Measurements from ENCODE around the gene HOXA6.
A peak's percentile ranks its signal among the peaks of the same experiment; 100 is the strongest.

HOXA6 gene

DNA sequence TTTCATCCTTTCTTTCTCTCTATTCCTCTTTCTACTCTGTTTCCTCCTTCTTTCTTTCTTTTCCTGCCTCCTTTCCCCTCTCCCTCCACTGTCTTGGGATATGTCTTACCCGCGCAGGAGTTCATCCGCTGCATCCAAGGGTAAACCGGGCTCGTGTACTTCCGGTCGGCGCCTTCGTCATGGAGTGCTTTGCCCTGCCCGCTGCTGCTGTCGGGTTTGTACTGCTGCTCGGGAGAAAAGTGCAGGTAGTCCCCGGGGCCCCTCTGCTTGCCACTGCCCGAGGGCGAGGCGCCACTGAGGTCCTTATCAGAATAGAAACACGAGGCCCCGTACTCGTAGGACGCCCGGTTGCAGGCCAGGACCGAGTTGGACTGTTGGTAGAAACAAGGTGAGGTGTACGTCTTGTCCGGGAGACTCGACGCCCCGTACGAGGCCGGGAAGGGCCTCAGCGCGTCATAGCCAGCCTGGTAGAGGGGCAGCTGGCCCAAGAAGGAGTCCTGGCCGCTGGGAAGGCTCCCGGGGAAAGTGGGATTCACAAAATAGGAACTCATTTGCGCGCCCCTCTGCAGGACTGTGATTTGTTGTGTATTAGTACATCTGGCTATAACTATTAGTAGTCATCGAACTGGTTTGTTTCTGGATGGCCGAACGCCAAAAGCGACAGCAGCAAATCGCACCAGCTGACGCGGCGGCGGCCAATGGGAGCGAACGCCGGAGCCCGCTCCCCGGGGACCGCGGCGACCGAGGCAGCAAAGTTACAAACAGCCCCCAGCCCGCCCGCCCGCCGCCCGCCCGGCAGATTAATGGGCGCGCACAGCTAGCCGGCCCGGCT is at the start of gene HOXA6:
Gene HOXA6 (minus strand): TSS at position 576 of the 832 bp plus-strand sequence. CDS start 25 bp downstream, at position 551.
- DNase-seq (ENCODE audit: low read depth, low spot score): no peak

DNA sequence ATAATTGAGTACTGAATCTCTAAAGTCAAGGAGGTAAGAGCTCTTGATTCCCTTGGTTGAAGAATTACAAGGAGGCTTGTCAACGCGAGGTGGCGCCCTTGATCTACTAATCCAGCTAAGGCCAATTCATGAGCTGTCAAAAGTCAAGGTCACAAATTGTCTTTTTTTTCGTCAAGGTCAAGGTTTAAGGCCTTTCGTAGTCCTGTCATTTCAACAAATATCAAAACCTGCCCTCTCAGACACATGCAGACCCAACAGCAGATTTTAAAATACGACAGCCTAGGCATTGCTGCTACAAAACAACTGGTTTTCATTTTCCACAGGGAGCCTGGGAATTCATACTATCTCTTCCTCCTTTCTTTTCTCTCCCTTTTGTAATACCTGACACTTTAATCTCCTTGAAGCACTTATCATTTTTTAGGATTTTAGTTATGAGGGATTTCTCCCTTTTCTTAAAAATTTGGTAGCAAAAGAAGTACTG is 48.8 kb upstream of the HOXA6 start:
- DNase-seq (ENCODE audit: low read depth, low spot score): peak; percentile 79

DNA sequence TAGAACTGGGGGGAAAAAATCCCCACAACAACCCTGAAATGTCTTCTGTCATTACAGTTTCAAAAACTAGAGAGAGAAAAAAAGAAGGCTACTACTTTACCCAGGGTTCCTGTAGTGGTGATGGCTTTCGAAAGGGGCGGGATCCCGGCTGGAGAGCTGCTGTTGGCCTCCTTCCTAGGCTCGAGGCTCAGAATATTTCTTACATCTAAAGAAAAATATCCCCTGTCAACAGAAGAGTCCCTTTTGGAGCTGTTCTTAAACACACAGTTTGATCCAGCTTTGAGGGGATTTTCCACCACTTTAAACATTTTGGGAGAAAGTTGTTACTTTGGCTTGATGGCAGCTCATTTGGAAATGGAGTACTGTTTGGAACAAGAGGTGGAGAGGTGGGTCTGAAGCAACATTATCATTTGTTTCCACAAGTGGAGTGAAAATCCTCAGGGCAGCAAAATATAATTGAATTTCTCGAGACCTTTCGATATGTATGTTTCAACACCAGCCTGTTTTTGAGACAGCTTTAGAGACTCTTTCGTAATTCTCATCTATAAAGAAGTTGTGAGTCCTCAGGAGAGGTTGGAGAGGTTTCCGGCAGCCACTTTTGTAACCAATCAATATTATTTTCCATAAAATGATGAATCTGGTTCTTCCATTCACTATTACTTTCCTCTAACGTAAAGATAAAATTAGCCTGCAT is 47.3 kb upstream of the HOXA6 start:
- DNase-seq (ENCODE audit: low read depth, low spot score): no peak

- DNase-seq (ENCODE audit: low read depth, low spot score): no peak
Observed at GRCh38 chr7:27194002-27194352, 46.4 kb upstream of the HOXA6 start.

DNA sequence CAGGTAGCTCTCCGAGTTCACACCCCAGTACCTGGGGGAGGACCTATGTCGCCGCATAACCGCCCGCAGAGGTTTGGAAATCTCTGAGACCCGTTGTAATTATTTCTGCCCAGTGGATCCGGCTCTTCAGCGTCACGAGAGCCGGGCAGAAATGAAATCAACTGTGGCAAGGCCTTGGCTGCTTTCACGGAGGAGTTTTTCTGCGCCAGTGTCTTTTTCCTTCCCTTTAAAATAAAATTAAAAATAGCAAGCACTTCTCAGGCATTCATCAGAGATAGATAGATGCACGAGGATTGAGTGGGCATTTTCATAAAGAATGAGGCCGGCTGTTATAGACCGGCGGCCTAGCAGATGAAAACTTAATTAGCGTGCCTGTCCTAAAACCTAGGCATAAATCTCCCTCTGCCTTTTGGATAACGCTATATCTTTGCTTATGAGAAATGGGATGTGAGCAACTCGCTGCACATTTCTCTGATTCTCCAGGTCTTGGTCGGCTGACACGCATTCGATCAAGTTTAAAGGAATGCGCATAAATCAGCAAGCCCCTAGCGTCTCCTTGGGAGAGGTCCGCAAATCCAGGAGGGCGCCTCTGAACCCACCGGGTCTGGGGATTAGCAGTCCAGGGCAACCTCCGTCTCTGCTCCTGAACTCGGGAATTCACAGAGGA is 45.9 kb upstream of the HOXA6 start:
- DNase-seq (ENCODE audit: low read depth, low spot score): no peak

GRCh38 chr7:27192546-27193334 is 45.2 kb upstream of the HOXA6 start:
- no peak for DNase-seq (ENCODE audit: low read depth, low spot score)

- no peak for DNase-seq (ENCODE audit: low read depth, low spot score)
Observed at GRCh38 chr7:27191833-27192545, 44.4 kb upstream of the HOXA6 start.

DNA sequence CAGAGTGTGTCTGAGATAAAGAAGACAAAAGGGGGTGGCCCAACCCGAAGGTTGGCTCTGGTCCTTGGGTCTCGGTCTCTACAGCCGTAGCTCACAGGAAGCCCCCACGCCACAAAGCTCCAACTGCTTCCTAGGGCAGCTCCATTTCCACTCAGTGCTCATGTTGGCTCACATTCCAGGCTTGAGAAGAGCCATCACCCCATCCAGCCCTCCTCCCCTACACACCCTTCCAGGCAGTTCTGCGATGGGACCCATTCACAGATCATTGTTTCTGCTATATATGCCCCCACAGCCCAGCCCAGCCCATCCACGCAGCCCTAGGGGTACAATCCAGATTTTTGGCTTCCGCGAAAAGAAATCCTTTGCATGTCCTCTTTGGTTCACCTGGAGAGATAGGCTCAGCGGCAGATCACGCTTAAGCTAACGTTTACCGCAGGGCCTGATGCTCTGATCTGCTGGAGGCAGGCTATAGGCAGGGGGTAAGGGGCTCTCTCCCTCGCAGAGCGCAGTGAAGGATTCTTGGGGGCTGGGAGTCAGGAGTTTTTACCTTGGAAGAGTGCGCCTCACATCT is 43.7 kb upstream of the HOXA6 start:
- no peak for DNase-seq (ENCODE audit: low read depth, low spot score)

DNA sequence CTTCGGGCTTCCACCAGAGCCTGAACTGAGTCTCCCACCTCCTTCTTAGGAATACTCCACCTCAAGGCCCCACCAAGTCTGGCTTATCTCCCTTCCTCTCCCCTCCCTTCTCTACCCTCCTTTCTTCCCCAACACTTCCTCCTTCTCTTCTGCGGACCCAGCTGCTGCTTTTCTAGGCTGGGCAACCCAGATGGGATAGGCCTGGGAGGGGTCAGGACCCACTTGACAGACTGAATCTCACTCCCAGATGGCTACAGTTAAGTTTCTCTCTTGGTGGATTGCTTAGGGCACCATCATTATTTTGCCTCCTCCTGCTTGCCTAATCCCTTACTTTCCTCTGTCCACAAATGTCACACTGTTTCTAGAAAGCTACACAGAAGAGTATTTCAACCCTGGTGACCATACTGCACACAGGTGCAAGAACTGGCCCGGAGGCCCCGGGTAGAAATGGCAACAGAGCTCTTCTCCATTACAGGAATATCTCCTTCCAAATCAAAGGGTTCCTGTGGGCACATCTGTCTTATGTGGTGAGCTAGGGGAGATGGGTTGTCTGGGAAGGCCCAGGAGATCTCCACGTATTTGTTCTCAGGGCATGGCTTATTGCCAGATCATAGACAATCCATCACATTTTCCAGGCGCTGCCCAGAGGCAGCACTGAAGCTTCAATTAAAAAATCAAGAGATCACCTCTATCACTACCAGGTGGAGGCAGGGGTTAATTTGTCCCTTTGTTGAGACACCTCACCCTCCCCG is 42.6 kb upstream of the HOXA6 start:
- DNase-seq (ENCODE audit: low read depth, low spot score): no peak

GRCh38 chr7:27189295-27189996 is 41.9 kb upstream of the HOXA6 start:
- DNase-seq (ENCODE audit: low read depth, low spot score): no peak

DNA sequence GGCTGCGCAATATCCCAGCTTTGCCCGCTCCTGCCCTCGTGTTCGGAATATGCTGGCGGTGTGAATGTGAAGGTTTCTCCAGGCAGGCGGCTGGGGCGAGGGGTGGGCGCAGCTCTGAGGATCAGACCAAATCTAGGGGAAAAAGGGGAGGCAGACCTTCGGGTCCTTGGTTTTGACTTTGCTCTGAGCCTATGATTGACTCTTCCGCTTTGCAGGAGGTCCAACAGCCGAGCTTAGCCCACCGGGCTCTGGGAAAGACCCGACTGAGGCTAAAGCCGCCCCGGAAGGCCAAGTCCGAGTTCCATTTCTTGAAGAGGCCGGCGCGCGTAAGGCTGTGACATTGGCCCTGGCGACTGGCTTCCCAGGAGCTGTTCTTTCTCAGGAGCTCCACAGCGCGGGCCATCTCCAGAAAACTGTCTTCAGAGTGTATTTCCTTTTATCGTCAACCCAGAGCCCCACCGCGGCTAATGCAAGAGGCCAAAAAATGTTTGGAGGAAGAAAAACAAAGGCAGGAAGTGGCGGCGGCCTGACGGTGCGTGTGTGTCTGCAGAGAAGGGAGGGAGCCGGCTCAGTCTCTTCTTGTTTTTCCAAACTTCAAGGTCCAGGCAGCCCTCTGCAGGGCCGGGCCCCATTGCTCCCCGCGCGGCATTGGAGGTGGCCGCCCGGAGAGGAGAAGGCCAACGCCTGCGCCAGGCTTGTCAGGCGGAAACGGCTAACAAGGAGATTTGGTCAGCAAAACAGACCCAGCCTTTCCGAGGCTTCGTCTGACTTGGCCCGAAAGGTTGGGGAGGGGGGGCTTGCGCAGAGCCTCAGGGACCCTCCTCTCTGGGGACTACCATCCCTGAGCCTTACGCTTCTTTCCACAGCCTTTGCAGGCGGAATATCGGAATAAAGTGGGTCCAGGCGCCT is 41.1 kb upstream of the HOXA6 start:
- DNase-seq (ENCODE audit: low read depth, low spot score): no peak

- DNase-seq (ENCODE audit: low read depth, low spot score): no peak
Observed at GRCh38 chr7:27187475-27188385, 40.2 kb upstream of the HOXA6 start.

DNA sequence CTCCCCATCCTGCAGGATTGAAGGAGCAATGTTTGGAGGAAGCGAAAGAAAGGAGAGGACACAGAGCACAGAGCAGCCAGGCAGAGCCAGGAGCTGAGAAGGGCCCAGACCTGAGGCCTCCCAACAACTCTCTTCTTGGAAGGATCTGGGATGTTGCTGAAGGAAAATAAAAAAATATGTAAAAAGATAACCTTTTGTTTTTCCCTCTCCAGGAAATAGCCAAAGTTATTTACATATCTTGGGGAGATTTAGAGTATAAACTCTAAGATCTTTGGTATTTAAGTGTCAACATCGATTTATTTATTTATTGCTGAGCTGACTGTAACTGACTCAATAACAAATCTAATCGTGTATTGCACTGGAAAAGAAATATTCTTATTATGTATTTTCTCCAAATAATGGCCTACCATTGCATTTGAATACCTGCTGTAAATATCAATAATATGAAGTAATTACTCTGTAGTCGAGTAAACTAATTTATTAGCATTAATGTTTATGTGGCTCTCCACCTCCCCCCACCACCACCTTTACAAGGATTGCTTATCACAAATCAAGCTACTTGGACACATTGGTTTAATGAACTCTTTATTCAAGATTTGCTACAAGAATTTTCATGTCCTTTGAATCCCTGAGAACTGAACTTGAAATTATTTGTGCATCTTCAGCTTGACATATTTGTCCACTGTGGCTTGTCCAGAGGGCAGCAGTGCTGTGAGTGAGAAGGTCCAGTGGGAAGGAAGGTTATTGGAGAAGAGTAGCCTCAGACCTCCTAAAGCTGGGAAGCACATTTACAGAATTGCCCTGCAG is 39.3 kb upstream of the HOXA6 start:
- DNase-seq (ENCODE audit: low read depth, low spot score): no peak

- DNase-seq (ENCODE audit: low read depth, low spot score): no peak
Observed at GRCh38 chr7:27185854-27186667, 38.5 kb upstream of the HOXA6 start.
